Nephron (organoid): ENCODE results near the gene VSIG10.
"Not testable (repeated sequence)": the region's sequence is repeated elsewhere in the genome, so short reads cannot be mapped to it uniquely, and the experiment has no call there.

Experiments used
- H3K27ac Mint-ChIP-seq, 3 experiments: 2 replicates each; pipeline ENCODE4 v1.8.0; 2020; ENCODE audit warnings: mixed read lengths in 3 of 3, mild to moderate bottlenecking in 2 of 3, moderate library complexity in 1 of 3
- H3K27me3 Mint-ChIP-seq: 2 replicates; pipeline ENCODE4 v1.8.0; 2021; ENCODE audit warnings: low read depth, mild to moderate bottlenecking, moderate library complexity, mixed read lengths
- H3K36me3 Mint-ChIP-seq: 2 replicates; pipeline ENCODE4 v1.8.0; 2020; ENCODE audit warnings: low read depth, mixed read lengths
- H3K4me1 Mint-ChIP-seq: 2 replicates; pipeline ENCODE4 v1.8.0; 2020; ENCODE audit warnings: mixed read lengths
- H3K4me3 Mint-ChIP-seq, 3 experiments: 2 replicates each; pipeline ENCODE4 v1.8.0; 2020; ENCODE audit warnings: mild to moderate bottlenecking in 3 of 3, mixed read lengths in 3 of 3, moderate library complexity in 2 of 3
- H3K9me3 Mint-ChIP-seq: 2 replicates; pipeline ENCODE4 v1.8.0; 2020; ENCODE audit warnings: mixed read lengths
- CTCF ChIP-seq, 3 experiments: fragments of 200-600 bp; sonication (generic); IDR thresholded peaks; one replicate each; pipeline ENCODE4 v1.5.0; 2021; ENCODE audit warnings: antibody characterized with exemption in 3 of 3; ENCODE audit not compliant: unreplicated experiment in 3 of 3

The VSIG10 gene

GRCh38 chr12:118029166-118029565 lies 74.6 kb downstream of the VSIG10 start:
- Mint-ChIP-seq H3K27me3 (no peaks in the 10 kb centered on the region), H3K36me3 (peaks cover 61% of the 10 kb centered on the region), H3K9me3 (no peaks in the 10 kb centered on the region), H3K4me1 (no peaks in the 10 kb centered on the region), H3K4me3 (no peak overlapping the region), H3K27ac (no peak overlapping the region)
- no peak for TF ChIP-seq CTCF (IDR thresholded peaks at IDR 0.05; ENCODE audit: unreplicated experiment in 3 of 3)

GRCh38 chr12:118025168-118025567 lies 78.6 kb downstream of the VSIG10 start:
- no peak for TF ChIP-seq CTCF (IDR thresholded peaks at IDR 0.05; ENCODE audit: unreplicated experiment in 3 of 3)
- Mint-ChIP-seq H3K9me3 (no peaks in the 10 kb centered on the region), H3K36me3 (peaks cover 70% of the 10 kb centered on the region), H3K27me3 (no peaks in the 10 kb centered on the region), H3K27ac (no peak overlapping the region), H3K4me3 (no peak overlapping the region), H3K4me1 (no peaks in the 10 kb centered on the region)

GRCh38 chr12:118023301-118023860 lies 80.4 kb downstream of the VSIG10 start:
- TF ChIP-seq CTCF (IDR thresholded peaks at IDR 0.05; ENCODE audit: unreplicated experiment in 3 of 3) = no peak
- Mint-ChIP-seq H3K27ac (no peak overlapping the region), H3K27me3 (no peaks in the 10 kb centered on the region), H3K4me3 (no peak overlapping the region), H3K36me3 (peaks cover 69% of the 10 kb centered on the region), H3K4me1 (no peaks in the 10 kb centered on the region), H3K9me3 (no peaks in the 10 kb centered on the region)

- Mint-ChIP-seq H3K27ac (no peak overlapping the region), H3K4me3 (no peak overlapping the region), H3K27me3 (no peaks in the 10 kb centered on the region), H3K9me3 (no peaks in the 10 kb centered on the region), H3K36me3 (peaks cover 66% of the 10 kb centered on the region), H3K4me1 (peaks cover 4% of the 10 kb centered on the region)
- no peak for TF ChIP-seq CTCF (IDR thresholded peaks at IDR 0.05; ENCODE audit: unreplicated experiment in 3 of 3)
Observed at GRCh38 chr12:118022728-118023109, 81.1 kb downstream of the VSIG10 start.

- not testable (repeated sequence) for H3K27me3 Mint-ChIP-seq, H3K9me3 Mint-ChIP-seq
Observed at GRCh38 chr12:118022097-118022727, 81.6 kb downstream of the VSIG10 start.

GRCh38 chr12:118020036-118020435 lies 83.8 kb downstream of the VSIG10 start:
- peaks cover 12% of the 10 kb centered on the region for H3K4me1 Mint-ChIP-seq
- H3K4me3 Mint-ChIP-seq = peak overlapping the region; percentile 44 to 56 (median 50)
- no peak for TF ChIP-seq CTCF (IDR thresholded peaks at IDR 0.05; ENCODE audit: unreplicated experiment in 3 of 3)
- H3K9me3 Mint-ChIP-seq = no peaks in the 10 kb centered on the region
- no peaks in the 10 kb centered on the region for H3K27me3 Mint-ChIP-seq
- H3K36me3 Mint-ChIP-seq = peaks cover 47% of the 10 kb centered on the region
- H3K27ac Mint-ChIP-seq = no peak overlapping the region

More at GRCh38 chr12:118022097-118022727, 81.6 kb downstream of the VSIG10 start:
- not testable (repeated sequence) for H3K27ac Mint-ChIP-seq, H3K4me1 Mint-ChIP-seq, H3K4me3 Mint-ChIP-seq
- peaks cover 64% of the 10 kb centered on the region for H3K36me3 Mint-ChIP-seq
